GF-D8 (cell line): Measurements from ENCODE around the gene EIF4EBP2.
A peak's percentile ranks its signal among the peaks of the same experiment; 100 is the strongest.

Experiments
- DNase-seq: peaks from one replicate; lab custom pipeline; 2025; lab: John Stamatoyannopoulos, UW

Gene EIF4EBP2

GRCh38 chr10:70379581-70380176 is 24.3 kb upstream of the EIF4EBP2 start:
- no peak for DNase-seq

- DNase-seq = no peak
These were observed 23.4 kb upstream of the EIF4EBP2 start for GRCh38 chr10:70380350-70381135.

GRCh38 chr10:70381471-70382421 is 22.2 kb upstream of the EIF4EBP2 start:
- no peak for DNase-seq

GRCh38 chr10:70391654-70392053 is 12.3 kb upstream of the EIF4EBP2 start:
- DNase-seq = no peak

GRCh38 chr10:70396140-70396539 is 7.8 kb upstream of the EIF4EBP2 start:
- DNase-seq = no peak

- no peak for DNase-seq
These were observed 4.8 kb upstream of the EIF4EBP2 start for GRCh38 chr10:70399177-70399576.

GRCh38 chr10:70403483-70404035 is 386 bp upstream of the EIF4EBP2 start:
- no peak for DNase-seq

GRCh38 chr10:70404787-70405036 is 767 bp downstream of the EIF4EBP2 start:
- DNase-seq = no peak

- DNase-seq = peak; percentile 88
These were observed 1.3 kb downstream of the EIF4EBP2 start for GRCh38 chr10:70405037-70405824.

GRCh38 chr10:70409772-70410171 is 5.8 kb downstream of the EIF4EBP2 start:
- DNase-seq = no peak

- DNase-seq = no peak
These were observed 6.7 kb downstream of the EIF4EBP2 start for GRCh38 chr10:70410608-70411007.

GRCh38 chr10:70412356-70412755 is 8.4 kb downstream of the EIF4EBP2 start:
- no peak for DNase-seq

GRCh38 chr10:70417568-70417967 is 13.6 kb downstream of the EIF4EBP2 start:
- no peak for DNase-seq

- DNase-seq = no peak
These were observed 14.3 kb downstream of the EIF4EBP2 start for GRCh38 chr10:70418229-70418628.

GRCh38 chr10:70418713-70419112 is 14.8 kb downstream of the EIF4EBP2 start:
- DNase-seq = no peak

- DNase-seq = no peak
These were observed 20.4 kb downstream of the EIF4EBP2 start for GRCh38 chr10:70424320-70424719.

GRCh38 chr10:70425096-70425495 is 21.2 kb downstream of the EIF4EBP2 start:
- no peak for DNase-seq

- no peak for DNase-seq
These were observed 22.9 kb downstream of the EIF4EBP2 start for GRCh38 chr10:70426823-70427222.

- no peak for DNase-seq
These were observed 26.8 kb downstream of the EIF4EBP2 start for GRCh38 chr10:70430493-70431445.

GRCh38 chr10:70432101-70432500 is 28.2 kb downstream of the EIF4EBP2 start:
- no peak for DNase-seq
